Peyer's patch (tissue), 4 donors: ENCODE results near the gene CEMP1.

Experiments
- POLR2A ChIP-seq, 2 donors: fragments of 450-650 bp; IDR thresholded peaks; one replicate each; pipeline ENCODE4 v1.5.1; 2017; ENCODE audit warnings: antibody characterized with exemption in 2 of 2, mild to moderate bottlenecking in 2 of 2, moderate library complexity in 2 of 2
- TF ChIP-seq, protein P1 (sequence below), 6 experiments: fragments of 450-650 bp in 4 of 6; fragments of 200-600 bp in 2 of 6; sonication (generic) in 1 of 6; IDR thresholded peaks; one replicate each; pipeline ENCODE4 v1.5.1; 2017 to 2019; ENCODE audit warnings: antibody characterized with exemption in 6 of 6, mild to moderate bottlenecking in 3 of 6, moderate library complexity in 1 of 6

DNA sequence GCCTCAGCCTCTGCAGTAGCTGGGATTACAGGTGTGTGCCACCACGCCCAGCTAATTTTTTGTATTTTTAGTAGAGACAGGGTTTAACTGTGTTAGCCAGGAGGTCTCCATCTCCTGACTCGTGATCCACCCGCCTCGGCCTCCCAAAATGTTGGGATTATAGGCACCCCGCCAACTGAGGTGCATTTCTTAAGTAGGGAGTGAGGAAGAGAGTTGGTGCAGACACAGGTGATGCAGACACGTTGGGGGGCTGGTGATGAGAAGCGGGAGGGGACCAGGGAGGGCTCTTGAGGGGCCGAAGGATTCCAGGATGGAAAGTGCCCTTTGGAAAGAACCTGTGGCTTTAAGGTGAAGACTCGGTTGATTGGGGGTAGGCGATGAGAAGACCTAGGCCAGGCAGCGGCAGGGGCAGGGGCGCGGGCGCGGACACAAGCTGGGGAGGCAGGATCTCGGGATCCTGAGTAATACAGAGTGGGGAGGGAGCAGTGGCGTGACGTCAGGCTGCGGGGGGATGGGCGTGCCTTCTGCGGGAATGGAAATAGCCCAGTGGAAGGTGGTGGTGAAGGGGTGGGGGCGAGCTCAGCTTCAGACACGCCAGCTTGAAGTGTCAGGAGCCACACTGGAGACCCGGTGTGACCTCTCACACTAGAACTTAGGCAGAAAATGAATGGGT, 19.9 kb downstream of the CEMP1 start:
- TF ChIP-seq POLR2A (IDR thresholded peaks at IDR 0.05), result no peak
- TF ChIP-seq, protein P1, sequence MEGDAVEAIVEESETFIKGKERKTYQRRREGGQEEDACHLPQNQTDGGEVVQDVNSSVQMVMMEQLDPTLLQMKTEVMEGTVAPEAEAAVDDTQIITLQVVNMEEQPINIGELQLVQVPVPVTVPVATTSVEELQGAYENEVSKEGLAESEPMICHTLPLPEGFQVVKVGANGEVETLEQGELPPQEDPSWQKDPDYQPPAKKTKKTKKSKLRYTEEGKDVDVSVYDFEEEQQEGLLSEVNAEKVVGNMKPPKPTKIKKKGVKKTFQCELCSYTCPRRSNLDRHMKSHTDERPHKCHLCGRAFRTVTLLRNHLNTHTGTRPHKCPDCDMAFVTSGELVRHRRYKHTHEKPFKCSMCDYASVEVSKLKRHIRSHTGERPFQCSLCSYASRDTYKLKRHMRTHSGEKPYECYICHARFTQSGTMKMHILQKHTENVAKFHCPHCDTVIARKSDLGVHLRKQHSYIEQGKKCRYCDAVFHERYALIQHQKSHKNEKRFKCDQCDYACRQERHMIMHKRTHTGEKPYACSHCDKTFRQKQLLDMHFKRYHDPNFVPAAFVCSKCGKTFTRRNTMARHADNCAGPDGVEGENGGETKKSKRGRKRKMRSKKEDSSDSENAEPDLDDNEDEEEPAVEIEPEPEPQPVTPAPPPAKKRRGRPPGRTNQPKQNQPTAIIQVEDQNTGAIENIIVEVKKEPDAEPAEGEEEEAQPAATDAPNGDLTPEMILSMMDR (IDR thresholded peaks at IDR 0.05), result no peak
